ENCODE results near the gene DBN1. TPM values are rescaled to one million over a fixed set of nuclear protein-coding genes. Genes with fewer than 3 reads are reported as not detected.
A peak's percentile ranks its signal among the peaks of the same experiment; 100 is the strongest.

Gene DBN1
- total RNA-seq, 2 donors from 2014 or later, result 69.5 to 98.8 TPM

- no peaks in the 10 kb centered on the region for H3K27me3 Mint-ChIP-seq (ENCODE audit: low read depth)
- no peak for ATAC-seq (replicated peaks in 1 of 2)
- peak overlapping the region in 1 of 2 donors; percentile 84 for H3K4me3 Mint-ChIP-seq
- no peaks in the 10 kb centered on the region for H3K9me3 Mint-ChIP-seq
- H3K27ac Mint-ChIP-seq, result peak overlapping the region; percentile 28
- no peaks in the 10 kb centered on the region for H3K36me3 Mint-ChIP-seq (ENCODE audit: insufficient read depth in 2 of 2)
- DNase-seq, result no peak
- peaks cover 59% of the 10 kb centered on the region for H3K4me1 Mint-ChIP-seq (ENCODE audit: low read depth)
These were observed 24.0 kb downstream of the DBN1 start for GRCh38 chr5:177449140-177450061.

GRCh38 chr5:177448244-177448950 is 25.0 kb downstream of the DBN1 start:
- no peak for DNase-seq
- Mint-ChIP-seq H3K4me3 (peak overlapping the region; percentile 74 to 84), H3K36me3 (ENCODE audit: insufficient read depth in 2 of 2) (no peaks in the 10 kb centered on the region), H3K4me1 (ENCODE audit: low read depth) (peaks cover 62% of the 10 kb centered on the region), H3K27ac (peak overlapping the region; percentile 90), H3K9me3 (no peaks in the 10 kb centered on the region), H3K27me3 (ENCODE audit: low read depth) (no peaks in the 10 kb centered on the region)
- no peak for ATAC-seq (replicated peaks in 1 of 2)

- no peak for ATAC-seq (replicated peaks in 1 of 2)
- H3K4me3 Mint-ChIP-seq, result peak overlapping the region; percentile 74 to 84
- peaks cover 60% of the 10 kb centered on the region for H3K4me1 Mint-ChIP-seq (ENCODE audit: low read depth)
- no peaks in the 10 kb centered on the region for H3K9me3 Mint-ChIP-seq
- H3K36me3 Mint-ChIP-seq (ENCODE audit: insufficient read depth in 2 of 2), result no peaks in the 10 kb centered on the region
- peak overlapping the region; percentile 90 for H3K27ac Mint-ChIP-seq
- H3K27me3 Mint-ChIP-seq (ENCODE audit: low read depth), result no peaks in the 10 kb centered on the region
- no peak for DNase-seq
These were observed 25.7 kb downstream of the DBN1 start for GRCh38 chr5:177447611-177448243.

GRCh38 chr5:177447066-177447610 is 26.3 kb downstream of the DBN1 start:
- H3K4me3 Mint-ChIP-seq, result peak overlapping the region; percentile 74 to 84
- peak; percentile 63 to 69 for DNase-seq
- no peak overlapping the region for H3K27ac Mint-ChIP-seq
- peaks cover 58% of the 10 kb centered on the region for H3K4me1 Mint-ChIP-seq (ENCODE audit: low read depth)
- H3K36me3 Mint-ChIP-seq (ENCODE audit: insufficient read depth in 2 of 2), result peaks cover 0 to 2% of the 10 kb centered on the region in 2 donors
- no peaks in the 10 kb centered on the region for H3K27me3 Mint-ChIP-seq (ENCODE audit: low read depth)
- H3K9me3 Mint-ChIP-seq, result no peaks in the 10 kb centered on the region
- peak; percentile 29 to 33 for ATAC-seq (replicated peaks in 1 of 2)

- Mint-ChIP-seq H3K27ac (peak within 1 kb of the TSS; percentile 97), H3K4me1 (ENCODE audit: low read depth) (peaks cover 59% of the 10 kb centered on the region), H3K36me3 (ENCODE audit: insufficient read depth in 2 of 2) (peaks cover 2% of the 10 kb centered on the region in 2 donors), H3K27me3 (ENCODE audit: low read depth) (no peaks in the 10 kb centered on the region), H3K9me3 (no peaks in the 10 kb centered on the region), H3K4me3 (peak within 1 kb of the TSS; percentile 81 to 95)
- peak; percentile 72 to 79 for DNase-seq
- ATAC-seq (replicated peaks in 1 of 2), result peak; percentile 64 to 67
These were observed 27.0 kb downstream of the DBN1 start, which contains the start of gene PRR7 for GRCh38 chr5:177446200-177447065. PRR7 (plus strand) TSS chr5:177446814; CDS start chr5:177455068, 8,254 bp downstream.

GRCh38 chr5:177445917-177446199 is 27.6 kb downstream of the DBN1 start:
- H3K27me3 Mint-ChIP-seq (ENCODE audit: low read depth), result no peaks in the 10 kb centered on the region
- ATAC-seq (replicated peaks in 1 of 2) (no peak), DNase-seq (no peak)
- peaks cover 2% of the 10 kb centered on the region in 2 donors for H3K36me3 Mint-ChIP-seq (ENCODE audit: insufficient read depth in 2 of 2)
- H3K27ac Mint-ChIP-seq, result peak overlapping the region; percentile 97
- peak overlapping the region; percentile 81 to 95 for H3K4me3 Mint-ChIP-seq
- H3K4me1 Mint-ChIP-seq (ENCODE audit: low read depth), result peaks cover 59% of the 10 kb centered on the region
- H3K9me3 Mint-ChIP-seq, result no peaks in the 10 kb centered on the region

- H3K4me1 Mint-ChIP-seq (ENCODE audit: low read depth), result peaks cover 60% of the 10 kb centered on the region
- peak overlapping the region; percentile 81 to 95 for H3K4me3 Mint-ChIP-seq
These were observed 28.1 kb downstream of the DBN1 start for GRCh38 chr5:177445052-177445916.

GRCh38 chr5:177444106-177445051 is 29.1 kb downstream of the DBN1 start:
- Mint-ChIP-seq H3K36me3 (ENCODE audit: insufficient read depth in 2 of 2) (peaks cover 4 to 6% of the 10 kb centered on the region in 2 donors), H3K27me3 (ENCODE audit: low read depth) (no peaks in the 10 kb centered on the region), H3K4me3 (peak overlapping the region; percentile 81 to 95), H3K27ac (peak overlapping the region; percentile 66), H3K9me3 (no peaks in the 10 kb centered on the region), H3K4me1 (ENCODE audit: low read depth) (peaks cover 68% of the 10 kb centered on the region)
- DNase-seq (no peak), ATAC-seq (replicated peaks in 1 of 2) (peak in 1 of 2 donors; percentile 5)

More at GRCh38 chr5:177445052-177445916, 28.1 kb downstream of the DBN1 start:
- Mint-ChIP-seq H3K36me3 (ENCODE audit: insufficient read depth in 2 of 2) (peaks cover 2% of the 10 kb centered on the region in 2 donors), H3K27me3 (ENCODE audit: low read depth) (no peaks in the 10 kb centered on the region), H3K9me3 (no peaks in the 10 kb centered on the region), H3K27ac (peak overlapping the region; percentile 97)
- DNase-seq (no peak), ATAC-seq (replicated peaks in 1 of 2) (no peak)

- Mint-ChIP-seq H3K36me3 (ENCODE audit: insufficient read depth in 2 of 2) (peaks cover 5 to 7% of the 10 kb centered on the region in 2 donors), H3K4me1 (ENCODE audit: low read depth) (peaks cover 67% of the 10 kb centered on the region), H3K4me3 (peak overlapping the region; percentile 81 to 95), H3K27me3 (ENCODE audit: low read depth) (no peaks in the 10 kb centered on the region), H3K27ac (peak overlapping the region; percentile 63), H3K9me3 (no peaks in the 10 kb centered on the region)
- no peak for ATAC-seq (replicated peaks in 1 of 2)
- no peak for DNase-seq
These were observed 30.1 kb downstream of the DBN1 start for GRCh38 chr5:177443144-177443983.

Data from activated T-cell treated with anti-CD3 and anti-CD28 coated beads, Interleukin-2, amount 50 U/mL, for 72 hours (primary cell).